SU-DHL-6 (cell line): ENCODE measurements around the gene GNB2.

Source experiments
- H2AFZ ChIP-seq: fragments of 200-600 bp; sonication (generic); 2 replicates; pipeline ENCODE4 v1.6.1; 2014; ENCODE audit warnings: low read depth, mild to moderate bottlenecking, moderate library complexity, mixed read lengths, antibody characterized with exemption, low read length; ENCODE audit not compliant: severe bottlenecking
- H3F3A ChIP-seq: fragments of 200-600 bp; shearing (Covaris generic); 2 replicates; pipeline ENCODE4 v1.6.0; 2016; ENCODE audit warnings: antibody characterized with exemption, mild to moderate bottlenecking; ENCODE audit not compliant: insufficient read depth
- H3K27ac ChIP-seq: fragments of 200-600 bp; sonication (generic); 2 replicates; pipeline ENCODE4 v1.5.1; 2016; ENCODE audit warnings: low read depth, mild to moderate bottlenecking, low read length, moderate library complexity, mixed read lengths
- H3K27me3 ChIP-seq: fragments of 200-600 bp; sonication (generic), shearing (Covaris generic); 2 replicates; pipeline ENCODE4 v1.6.0; 2014; ENCODE audit warnings: mild to moderate bottlenecking, low read length
- H3K36me3 ChIP-seq: fragments of 200-600 bp; sonication (generic); 2 replicates; pipeline ENCODE4 v1.6.1; 2014; ENCODE audit warnings: mild to moderate bottlenecking, low read length, mixed read lengths
- H3K4me2 ChIP-seq: fragments of 300-600, 200-600 bp; shearing (Covaris generic), sonication (generic); 2 replicates; pipeline ENCODE4 v1.6.0; 2014; ENCODE audit warnings: low read length, low read depth, mild to moderate bottlenecking; ENCODE audit not compliant: poor library complexity, severe bottlenecking
- H3K4me3 ChIP-seq: fragments of 200-600 bp; sonication (generic); 2 replicates; pipeline ENCODE4 v1.5.1; 2014; ENCODE audit warnings: antibody characterized with exemption, low read length, mild to moderate bottlenecking, mixed read lengths; ENCODE audit not compliant: insufficient read depth, poor library complexity, severe bottlenecking
- H3K79me2 ChIP-seq: fragments of 200-600 bp; sonication (generic); 2 replicates; pipeline ENCODE4 v1.6.1; 2014; ENCODE audit warnings: mild to moderate bottlenecking, low read length, moderate library complexity; ENCODE audit not compliant: insufficient read depth
- H3K9ac ChIP-seq: fragments of 200-600 bp; sonication (generic); 2 replicates; pipeline ENCODE4 v1.7.0; 2014; ENCODE audit warnings: mild to moderate bottlenecking, low read length
- H3K9me2 ChIP-seq: fragments of 200-600 bp; sonication (generic); replicated peaks from 2 replicates; pipeline ENCODE4 v1.6.1; 2014; ENCODE audit warnings: low read length; ENCODE audit not compliant: insufficient read depth
- H3K9me3 ChIP-seq: fragments of 200-600 bp; sonication (generic); 2 replicates; pipeline ENCODE4 v1.6.1; 2014; ENCODE audit warnings: low read length, mixed read lengths; ENCODE audit not compliant: insufficient read depth
- H4K20me1 ChIP-seq: fragments of 200-600 bp; sonication (generic); 2 replicates; pipeline ENCODE4 v1.6.1; 2014; ENCODE audit warnings: low read depth, mild to moderate bottlenecking, antibody characterized with exemption, low read length, moderate library complexity, mixed read lengths
- EZH2phosphoT487 ChIP-seq: fragments of 200-600 bp; sonication (generic), shearing (Covaris generic); conservative IDR thresholded peaks from 2 replicates; pipeline ENCODE4 v1.6.1; 2018; ENCODE audit warnings: mild to moderate bottlenecking, antibody characterized with exemption, low read length, moderate library complexity, mixed read lengths
- TF ChIP-seq, protein P1 (sequence below): fragments of 200-600 bp; sonication (generic); IDR thresholded peaks from one replicate; pipeline ENCODE4 v1.5.1; 2017; ENCODE audit warnings: antibody characterized with exemption, mild to moderate bottlenecking, low read length, moderate library complexity; ENCODE audit not compliant: insufficient read depth, poor library complexity, severe bottlenecking

Gene GNB2

GRCh38 chr7:100687751-100688300 is 14.3 kb downstream of the GNB2 start:
- TF ChIP-seq, protein P1, sequence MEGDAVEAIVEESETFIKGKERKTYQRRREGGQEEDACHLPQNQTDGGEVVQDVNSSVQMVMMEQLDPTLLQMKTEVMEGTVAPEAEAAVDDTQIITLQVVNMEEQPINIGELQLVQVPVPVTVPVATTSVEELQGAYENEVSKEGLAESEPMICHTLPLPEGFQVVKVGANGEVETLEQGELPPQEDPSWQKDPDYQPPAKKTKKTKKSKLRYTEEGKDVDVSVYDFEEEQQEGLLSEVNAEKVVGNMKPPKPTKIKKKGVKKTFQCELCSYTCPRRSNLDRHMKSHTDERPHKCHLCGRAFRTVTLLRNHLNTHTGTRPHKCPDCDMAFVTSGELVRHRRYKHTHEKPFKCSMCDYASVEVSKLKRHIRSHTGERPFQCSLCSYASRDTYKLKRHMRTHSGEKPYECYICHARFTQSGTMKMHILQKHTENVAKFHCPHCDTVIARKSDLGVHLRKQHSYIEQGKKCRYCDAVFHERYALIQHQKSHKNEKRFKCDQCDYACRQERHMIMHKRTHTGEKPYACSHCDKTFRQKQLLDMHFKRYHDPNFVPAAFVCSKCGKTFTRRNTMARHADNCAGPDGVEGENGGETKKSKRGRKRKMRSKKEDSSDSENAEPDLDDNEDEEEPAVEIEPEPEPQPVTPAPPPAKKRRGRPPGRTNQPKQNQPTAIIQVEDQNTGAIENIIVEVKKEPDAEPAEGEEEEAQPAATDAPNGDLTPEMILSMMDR, result no peak
- no peak for TF ChIP-seq EZH2phosphoT487
- H4K20me1 ChIP-seq, result peaks cover 9% of the 10 kb centered on the region; the same call in 1 of the 2 replicates

GRCh38 chr7:100688326-100688860 is 14.9 kb downstream of the GNB2 start:
- no peak overlapping the region for H3K4me3 ChIP-seq
- no peaks in the 10 kb centered on the region for H3K9me3 ChIP-seq
- H3K4me2 ChIP-seq, result no peak overlapping the region
- TF ChIP-seq EZH2phosphoT487, result no peak
- TF ChIP-seq, protein P1, result no peak
- H3K79me2 ChIP-seq, result peaks cover 40% of the 10 kb centered on the region
- H3K9ac ChIP-seq, result no peak overlapping the region
- H3F3A ChIP-seq, result peaks cover 9% of the 10 kb centered on the region; the same call in 1 of the 2 replicates
- peaks cover 9% of the 10 kb centered on the region; the same call in 1 of the 2 replicates for H4K20me1 ChIP-seq
- no peak overlapping the region for H2AFZ ChIP-seq
- H3K9me2 ChIP-seq, result no peaks in the 10 kb centered on the region
- H3K36me3 ChIP-seq, result no peaks in the 10 kb centered on the region
- H3K27me3 ChIP-seq, result no peaks in the 10 kb centered on the region
- no peak overlapping the region for H3K27ac ChIP-seq

More at GRCh38 chr7:100687751-100688300, 14.3 kb downstream of the GNB2 start:
- Histone ChIP-seq H3K4me3 (no peak overlapping the region), H3F3A (peaks cover 8% of the 10 kb centered on the region; the same call in 1 of the 2 replicates), H3K36me3 (no peaks in the 10 kb centered on the region), H3K27me3 (no peaks in the 10 kb centered on the region), H3K9me2 (no peaks in the 10 kb centered on the region), H3K9ac (no peak overlapping the region), H3K9me3 (no peaks in the 10 kb centered on the region), H2AFZ (no peak overlapping the region), H3K27ac (no peak overlapping the region), H3K4me2 (no peak overlapping the region), H3K79me2 (peaks cover 34% of the 10 kb centered on the region)

DNA sequence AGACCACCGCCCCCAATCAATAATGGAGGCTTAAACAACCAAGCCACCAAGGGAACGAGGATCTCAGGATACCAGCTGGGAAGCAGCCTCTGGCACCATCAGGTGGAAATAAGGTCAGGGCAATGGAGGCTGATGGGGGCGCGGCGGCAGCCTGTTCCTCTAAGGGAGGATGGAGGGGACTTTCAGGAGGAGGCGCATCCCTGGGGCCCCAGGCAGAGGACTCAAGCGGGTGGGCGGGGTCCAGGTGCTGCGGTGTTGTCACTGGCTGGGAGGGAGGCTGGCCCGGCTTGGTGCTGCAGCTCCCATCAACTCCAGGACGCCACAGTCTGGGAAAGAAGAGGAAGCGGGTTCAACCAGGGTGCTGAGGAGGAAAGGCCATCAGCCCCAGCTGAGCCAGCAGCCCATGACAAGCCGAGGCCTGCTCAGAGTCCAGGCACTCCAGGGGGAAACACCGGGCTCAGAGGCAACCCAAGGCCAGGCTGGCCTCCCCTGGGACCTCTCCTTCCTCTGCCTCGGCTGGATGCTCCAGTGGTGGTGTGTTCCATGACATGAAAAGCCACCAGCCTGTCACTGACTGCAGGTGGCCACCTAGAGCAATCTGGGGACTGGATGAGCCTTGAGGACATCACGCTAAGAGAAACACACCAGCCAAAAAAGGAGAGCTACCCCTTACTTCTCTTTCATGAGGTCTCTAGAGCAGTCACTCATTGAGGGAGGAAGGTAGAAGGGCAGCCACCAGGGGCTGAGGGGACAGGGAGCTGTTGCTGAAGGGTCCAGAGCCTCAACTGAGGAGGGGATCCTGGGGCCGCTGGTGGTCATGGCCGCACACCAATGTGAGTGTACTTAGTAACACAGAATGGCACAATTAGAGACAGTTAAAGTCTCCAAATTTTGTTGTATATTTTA is 15.9 kb downstream of the GNB2 start:
- Histone ChIP-seq H3K4me2 (no peak overlapping the region), H3K36me3 (no peaks in the 10 kb centered on the region), H2AFZ (no peak overlapping the region), H3K79me2 (peaks cover 42% of the 10 kb centered on the region), H3F3A (peaks cover 9% of the 10 kb centered on the region; the same call in 1 of the 2 replicates), H3K27ac (no peak overlapping the region), H3K4me3 (no peak overlapping the region), H3K9me2 (no peaks in the 10 kb centered on the region), H3K27me3 (no peaks in the 10 kb centered on the region), H4K20me1 (peaks cover 9% of the 10 kb centered on the region; the same call in 1 of the 2 replicates), H3K9ac (no peak overlapping the region), H3K9me3 (no peaks in the 10 kb centered on the region)
- TF ChIP-seq, protein P1, result no peak
- TF ChIP-seq EZH2phosphoT487, result no peak
